Adrenal gland (tissue), 12 donors: Measurements from ENCODE around the gene DDX27. TPM values are rescaled to one million over a fixed set of nuclear protein-coding genes. Genes with fewer than 3 reads are reported as not detected.

Source experiments
- DNase-seq, 7 donors: peaks; one replicate each; pipeline ENCODE4 v3.0.0-alpha.2; 2019 to 2020
- H3K27ac ChIP-seq, 5 donors: fragments of 200-600 bp; sonication (generic) in 4 of 5; 1 replicate in 3 of 5; 2 replicates in 2 of 5; pipeline versions ENCODE4 v1.5.1 to v1.8.0; 2016 to 2020; ENCODE audit warnings: mild to moderate bottlenecking in 1 of 5
- H3K27me3 ChIP-seq: fragments of 200-600 bp; 2 replicates; pipeline ENCODE4 v1.8.0; 2021
- H3K36me3 ChIP-seq, 2 donors: fragments of 200-600 bp; replicated peaks in 1 of 2; 1 replicate in 1 of 2; 2 replicates in 1 of 2; pipeline versions ENCODE4 v1.5.1 to v1.8.0; 2018 to 2022
- H3K4me1 ChIP-seq, 2 donors: fragments of 200-600 bp; replicated peaks in 1 of 2; 1 replicate in 1 of 2; 2 replicates in 1 of 2; pipeline versions ENCODE4 v1.5.1 to v1.8.0; 2018 to 2021
- H3K4me3 ChIP-seq, 4 donors: fragments of 200-600 bp; sonication (generic) in 3 of 4; one replicate each; pipeline ENCODE4 v1.5.1; 2016 to 2018
- H3K9me3 ChIP-seq, 3 donors: fragments of 200-600 bp; sonication (generic) in 1 of 3; replicated peaks in 1 of 3; 1 replicate in 2 of 3; 2 replicates in 1 of 3; pipeline versions ENCODE4 v1.5.1 to v1.8.0; 2016 to 2021
- CTCF ChIP-seq, 6 experiments: fragments of 450-650 bp in 4 of 6; fragments of 200-600 bp in 2 of 6; sonication (generic) in 1 of 6; IDR thresholded peaks; 1 replicate in 5 of 6; 2 replicates in 1 of 6; pipeline versions ENCODE4 v1.5.1 to v1.8.0; 2016 to 2021; ENCODE audit warnings: antibody characterized with exemption in 6 of 6, mild to moderate bottlenecking in 2 of 6, moderate library complexity in 1 of 6
- POLR2A ChIP-seq, 2 donors: fragments of 450-650 bp; IDR thresholded peaks; one replicate each; pipeline ENCODE4 v1.6.1; 2017; ENCODE audit warnings: antibody characterized with exemption in 2 of 2, mild to moderate bottlenecking in 2 of 2, moderate library complexity in 1 of 2
- WGBS, 4 donors: extraction: QIAGEN DNeasy Blood & Tissue Kit in 2 of 4; methylation state at CpG; one replicate each; pipeline versions ENCODE4 v1.1.5 to v1.1.7; 2013 to 2017; 5-methylcytosine and 5-hydroxymethylcytosine counted together
- intact Hi-C, 2 donors: fragments of 100-400 bp; cut with DNase I; formaldehyde crosslinking; loops; one replicate each; pipeline versions ENCODE4 v1.14.1 to v1.15.0; 2022 to 2023
- polyA plus RNA-seq, 3 donors: library from polyadenylated mRNA; stranded (reverse); fragments of 200-250 nt in 2 of 3; fragments of 350-450 nt in 1 of 3; fragmentation: Illumina TruSeq in 1 of 3; extraction: RNeasy Lipid Tissue Mini Kit (QIAGEN cat#74804) in 1 of 3; gene quantifications; one replicate each; pipeline ENCODE4 v1.2.3, GENCODE V29; 2013 to 2014
- total RNA-seq, 9 donors: library from RNA; depleted of rRNA in 4 of 9; stranded (reverse); fragments of >200 nt in 4 of 9; fragments of 120-200 nt in 1 of 9; fragmentation: NEBNext Ultra II Directional in 1 of 9; extraction: Animal tissue kit (Norgen Biotek cat#: 25700) in 1 of 9; gene quantifications; one replicate each; pipeline versions ENCODE4 v1.1.0 to v1.2.4, GENCODE V29; 2013 to 2023
- donor health status: healthy with polysubstance abuse.
- donor health status: Bipolar disorder and iron deficiency.
- donor health status: DM: yes; HTN: yes; CAD: no.
- donor health status: DM: no; HTN: no; CAD: no.
- donor health status: DM: no; HTN: no; CAD: no.
- donor health status: DM: yes; HTN: yes; CAD: no.

Gene DDX27
- total and polyA plus RNA-seq, 12 donors, result 18.7 to 42.3 (median 23.2) TPM

- H3K4me1 ChIP-seq, result peaks cover 20 to 44% of the 10 kb centered on the region in 2 donors
- intact Hi-C loops, result no loop called here
- no peaks in the 10 kb centered on the region for H3K27me3 ChIP-seq
- 91 to 94% (median 93%) methylated on average over 9 of the region's 9 CpGs for WGBS, 4 donors
- no peak for TF ChIP-seq CTCF (IDR thresholded peaks at IDR 0.05)
- no peak for TF ChIP-seq POLR2A (IDR thresholded peaks at IDR 0.05)
- peaks cover 0 to 36% (median 0%) of the 10 kb centered on the region in 3 donors for H3K9me3 ChIP-seq
- DNase-seq, result no peak
- no peak overlapping the region for H3K4me3 ChIP-seq
- H3K27ac ChIP-seq, result no peak overlapping the region
- peaks cover 0 to 81% of the 10 kb centered on the region in 2 donors for H3K36me3 ChIP-seq
Observed at GRCh38 chr20:49283176-49283702, 64.0 kb downstream of the DDX27 start.

- H3K9me3 ChIP-seq, result peaks cover 0 to 36% (median 0%) of the 10 kb centered on the region in 3 donors
- H3K4me1 ChIP-seq, result peaks cover 19 to 44% of the 10 kb centered on the region in 2 donors
- no peak overlapping the region for H3K27ac ChIP-seq
- no peaks in the 10 kb centered on the region for H3K27me3 ChIP-seq
- TF ChIP-seq POLR2A (IDR thresholded peaks at IDR 0.05) (no peak), CTCF (IDR thresholded peaks at IDR 0.05) (no peak)
- 83 to 97% (median 91%) methylated on average over 3 of the region's 3 CpGs for WGBS, 4 donors
- H3K36me3 ChIP-seq, result peaks cover 0 to 88% of the 10 kb centered on the region in 2 donors
- peak in 1 of 7 donors; percentile 39 for DNase-seq
- H3K4me3 ChIP-seq, result no peak overlapping the region
- intact Hi-C loops, result no loop called here
Observed at GRCh38 chr20:49283703-49284625, 64.7 kb downstream of the DDX27 start.

- TF ChIP-seq CTCF (IDR thresholded peaks at IDR 0.05) (no peak), POLR2A (IDR thresholded peaks at IDR 0.05) (no peak)
- peaks cover 11 to 36% of the 10 kb centered on the region in 2 donors for H3K4me1 ChIP-seq
- DNase-seq, result peak in 1 of 7 donors; percentile 21
- peaks cover 0 to 94% of the 10 kb centered on the region in 2 donors for H3K36me3 ChIP-seq
- no peak overlapping the region for H3K27ac ChIP-seq
- intact Hi-C loops, result no loop called here
- H3K9me3 ChIP-seq, result peaks cover 0 to 36% (median 0%) of the 10 kb centered on the region in 3 donors
- WGBS, 4 donors, result 93 to 99% (median 96%) methylated on average over 5 of the region's 5 CpGs
- H3K27me3 ChIP-seq, result no peaks in the 10 kb centered on the region
- no peak overlapping the region for H3K4me3 ChIP-seq
Observed at GRCh38 chr20:49284818-49285217, 65.6 kb downstream of the DDX27 start.

- Histone ChIP-seq H3K9me3 (peaks cover 0 to 36% (median 0%) of the 10 kb centered on the region in 3 donors), H3K27ac (no peak overlapping the region), H3K4me1 (peaks cover 9 to 32% of the 10 kb centered on the region in 2 donors), H3K36me3 (peaks cover 0 to 94% of the 10 kb centered on the region in 2 donors), H3K4me3 (no peak overlapping the region), H3K27me3 (no peaks in the 10 kb centered on the region)
- TF ChIP-seq POLR2A (IDR thresholded peaks at IDR 0.05), result no peak
- TF ChIP-seq CTCF (IDR thresholded peaks at IDR 0.05), result no peak
- 76 to 97% (median 94%) methylated on average over 1 of the region's 1 CpG for WGBS, 4 donors
- peak in 1 of 7 donors; percentile 21 for DNase-seq
- intact Hi-C loops, result no loop called here
Observed at GRCh38 chr20:49285233-49285668, 66.0 kb downstream of the DDX27 start.
